Measurements from ENCODE around the gene CACNA1E. TPM values are rescaled to one million over a fixed set of nuclear protein-coding genes. Genes with fewer than 3 reads are reported as not detected.
"Not testable (repeated sequence)": the region's sequence is repeated elsewhere in the genome, so short reads cannot be mapped to it uniquely, and the experiment has no call there.

Gene CACNA1E
- total RNA-seq, 1 experiment from 2014 or later, result not detected

GRCh38 chr1:181518152-181518551 lies 34.8 kb downstream of the CACNA1E start:
- H3K4me1 ChIP-seq (ENCODE audit: insufficient read depth, low read length, poor library complexity, severe bottlenecking), result no peaks in the 10 kb centered on the region
- ChIA-PET CTCF (interaction anchor here (0.8 kb wide), 1 partner anchor 328 kb away, joined by 3 read pairs; no protein-coding TSS in a partner anchor), POLR2A (ENCODE audit: low non-redundant PET) (no interaction called here)
- H3K27ac ChIP-seq (ENCODE audit: low read depth, low read length, poor library complexity, severe bottlenecking), result no peak overlapping the region
- peaks cover 12% of the 10 kb centered on the region for H3K27me3 ChIP-seq (replicated peaks; ENCODE audit: insufficient read depth, low read depth, low read length, poor library complexity)
- TF ChIP-seq, protein P1, sequence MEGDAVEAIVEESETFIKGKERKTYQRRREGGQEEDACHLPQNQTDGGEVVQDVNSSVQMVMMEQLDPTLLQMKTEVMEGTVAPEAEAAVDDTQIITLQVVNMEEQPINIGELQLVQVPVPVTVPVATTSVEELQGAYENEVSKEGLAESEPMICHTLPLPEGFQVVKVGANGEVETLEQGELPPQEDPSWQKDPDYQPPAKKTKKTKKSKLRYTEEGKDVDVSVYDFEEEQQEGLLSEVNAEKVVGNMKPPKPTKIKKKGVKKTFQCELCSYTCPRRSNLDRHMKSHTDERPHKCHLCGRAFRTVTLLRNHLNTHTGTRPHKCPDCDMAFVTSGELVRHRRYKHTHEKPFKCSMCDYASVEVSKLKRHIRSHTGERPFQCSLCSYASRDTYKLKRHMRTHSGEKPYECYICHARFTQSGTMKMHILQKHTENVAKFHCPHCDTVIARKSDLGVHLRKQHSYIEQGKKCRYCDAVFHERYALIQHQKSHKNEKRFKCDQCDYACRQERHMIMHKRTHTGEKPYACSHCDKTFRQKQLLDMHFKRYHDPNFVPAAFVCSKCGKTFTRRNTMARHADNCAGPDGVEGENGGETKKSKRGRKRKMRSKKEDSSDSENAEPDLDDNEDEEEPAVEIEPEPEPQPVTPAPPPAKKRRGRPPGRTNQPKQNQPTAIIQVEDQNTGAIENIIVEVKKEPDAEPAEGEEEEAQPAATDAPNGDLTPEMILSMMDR (conservative IDR thresholded peaks at IDR 0.05; ENCODE audit: low read depth, low read length), result no peak
- no peak for TF ChIP-seq EZH2 (IDR thresholded peaks at IDR 0.05; ENCODE audit: borderline replicate concordance, low read depth, low read length, poor library complexity, severe bottlenecking)
- H3K4me3 ChIP-seq (ENCODE audit: low read depth, low read length, poor library complexity, severe bottlenecking), result no peak overlapping the region
- no peaks in the 10 kb centered on the region for H3K36me3 ChIP-seq (ENCODE audit: insufficient read depth, low read length, poor library complexity, severe bottlenecking)
- no peaks in the 10 kb centered on the region for H3K9me3 ChIP-seq (ENCODE audit: low read depth, low read length, poor library complexity, severe bottlenecking)
- intact Hi-C loops (cut with micrococcal nuclease; ENCODE audit: unreplicated experiment), result no loop called here
- BruUV-seq (replicated peaks), result no TSS peak
- no peak for DNase-seq (ENCODE audit: low spot score)

DNA sequence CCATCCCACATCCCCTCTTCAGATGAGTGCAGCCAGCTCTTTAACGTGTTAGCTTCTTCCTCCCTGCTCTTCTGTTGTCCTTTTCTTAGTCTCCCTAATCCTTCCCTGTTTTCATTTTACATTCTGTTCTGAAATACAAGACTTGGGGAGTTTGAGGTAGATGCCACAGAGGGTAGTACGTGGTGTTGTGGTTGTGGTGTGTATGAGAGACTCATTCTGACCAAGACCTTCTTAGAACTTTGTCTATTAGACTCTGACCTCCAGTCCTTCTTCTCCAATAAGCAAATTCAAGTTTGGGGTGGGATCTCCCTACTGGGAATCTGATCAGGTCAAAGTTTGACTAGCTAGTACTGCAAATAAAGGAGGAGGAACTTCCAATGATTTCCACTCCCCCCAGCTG lies 39.5 kb downstream of the CACNA1E start:
- Histone ChIP-seq H3K27ac (ENCODE audit: low read depth, low read length, poor library complexity, severe bottlenecking) (no peak overlapping the region), H3K4me1 (ENCODE audit: insufficient read depth, low read length, poor library complexity, severe bottlenecking) (no peaks in the 10 kb centered on the region), H3K36me3 (ENCODE audit: insufficient read depth, low read length, poor library complexity, severe bottlenecking) (no peaks in the 10 kb centered on the region), H3K4me3 (ENCODE audit: low read depth, low read length, poor library complexity, severe bottlenecking) (no peak overlapping the region), H3K9me3 (ENCODE audit: low read depth, low read length, poor library complexity, severe bottlenecking) (no peaks in the 10 kb centered on the region), H3K27me3 (replicated peaks; ENCODE audit: insufficient read depth, low read depth, low read length, poor library complexity) (peaks cover 8% of the 10 kb centered on the region)
- BruUV-seq (replicated peaks), result no TSS peak
- intact Hi-C loops (cut with micrococcal nuclease; ENCODE audit: unreplicated experiment), result no loop called here
- CTCF ChIA-PET, result no interaction called here
- POLR2A ChIA-PET (ENCODE audit: low non-redundant PET), result no interaction called here
- TF ChIP-seq EZH2 (IDR thresholded peaks at IDR 0.05; ENCODE audit: borderline replicate concordance, low read depth, low read length, poor library complexity, severe bottlenecking), result no peak
- TF ChIP-seq, protein P1 (conservative IDR thresholded peaks at IDR 0.05; ENCODE audit: low read depth, low read length), result no peak
- DNase-seq (ENCODE audit: low spot score), result no peak

DNA sequence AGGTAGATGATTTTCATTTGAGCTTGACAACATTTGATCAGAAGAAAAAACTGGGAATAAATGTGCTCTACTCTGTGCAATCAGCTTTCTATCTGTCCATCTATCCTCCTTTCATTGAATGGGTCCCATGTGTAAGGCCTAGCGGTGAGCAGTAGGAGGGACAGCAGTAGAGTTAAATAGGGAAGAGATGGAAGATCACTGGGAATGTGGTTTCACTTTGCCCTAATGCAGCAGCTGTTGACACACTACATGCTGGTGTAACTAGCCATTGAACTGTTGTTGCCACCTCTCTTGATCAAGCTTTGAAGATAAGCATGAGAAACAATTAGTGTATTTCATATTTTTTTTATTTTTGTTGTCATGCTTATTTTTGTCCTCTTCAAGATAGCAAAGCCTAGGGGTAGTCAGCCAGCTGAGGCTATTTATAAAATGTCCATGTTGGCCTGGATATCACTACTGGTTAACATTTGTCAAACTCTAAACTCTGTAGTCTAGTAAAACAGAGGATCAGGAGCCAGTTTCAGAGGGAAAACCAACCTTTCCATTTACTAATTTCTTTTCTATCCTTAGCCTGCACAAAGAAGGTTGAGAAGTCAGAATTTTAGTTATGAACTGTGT lies 41.9 kb downstream of the CACNA1E start:
- no peaks in the 10 kb centered on the region for H3K9me3 ChIP-seq (ENCODE audit: low read depth, low read length, poor library complexity, severe bottlenecking)
- BruUV-seq (replicated peaks), result no TSS peak
- H3K27ac ChIP-seq (ENCODE audit: low read depth, low read length, poor library complexity, severe bottlenecking), result no peak overlapping the region
- H3K4me1 ChIP-seq (ENCODE audit: insufficient read depth, low read length, poor library complexity, severe bottlenecking), result no peaks in the 10 kb centered on the region
- peaks cover 5% of the 10 kb centered on the region for H3K27me3 ChIP-seq (replicated peaks; ENCODE audit: insufficient read depth, low read depth, low read length, poor library complexity)
- DNase-seq (ENCODE audit: low spot score), result no peak
- no peak overlapping the region for H3K4me3 ChIP-seq (ENCODE audit: low read depth, low read length, poor library complexity, severe bottlenecking)
- POLR2A ChIA-PET (ENCODE audit: low non-redundant PET), result no interaction called here
- no peaks in the 10 kb centered on the region for H3K36me3 ChIP-seq (ENCODE audit: insufficient read depth, low read length, poor library complexity, severe bottlenecking)
- CTCF ChIA-PET, result no interaction called here
- intact Hi-C loops (cut with micrococcal nuclease; ENCODE audit: unreplicated experiment), result no loop called here
- no peak for TF ChIP-seq EZH2 (IDR thresholded peaks at IDR 0.05; ENCODE audit: borderline replicate concordance, low read depth, low read length, poor library complexity, severe bottlenecking)
- TF ChIP-seq, protein P1 (conservative IDR thresholded peaks at IDR 0.05; ENCODE audit: low read depth, low read length), result no peak

GRCh38 chr1:181528241-181528640 lies 44.9 kb downstream of the CACNA1E start:
- POLR2A ChIA-PET (ENCODE audit: low non-redundant PET); DNase-seq (ENCODE audit: low spot score); H3K36me3 ChIP-seq (ENCODE audit: insufficient read depth, low read length, poor library complexity, severe bottlenecking); H3K4me1 ChIP-seq (ENCODE audit: insufficient read depth, low read length, poor library complexity, severe bottlenecking); H3K4me3 ChIP-seq (ENCODE audit: low read depth, low read length, poor library complexity, severe bottlenecking); BruUV-seq (replicated peaks); intact Hi-C loops (cut with micrococcal nuclease; ENCODE audit: unreplicated experiment); H3K9me3 ChIP-seq (ENCODE audit: low read depth, low read length, poor library complexity, severe bottlenecking); CTCF ChIA-PET; H3K27ac ChIP-seq (ENCODE audit: low read depth, low read length, poor library complexity, severe bottlenecking): not testable (repeated sequence)
- H3K27me3 ChIP-seq (replicated peaks; ENCODE audit: insufficient read depth, low read depth, low read length, poor library complexity), result peaks cover 14% of the 10 kb centered on the region
